GM18858 (cell line): ENCODE results near the gene GCG.

Experiments used
- ATAC-seq: cut with Tn5 transposase; IDR thresholded peaks from one replicate; pipeline ENCODE4 v1.9.1; 2021; ENCODE audit not compliant: unreplicated experiment

GCG gene

DNA sequence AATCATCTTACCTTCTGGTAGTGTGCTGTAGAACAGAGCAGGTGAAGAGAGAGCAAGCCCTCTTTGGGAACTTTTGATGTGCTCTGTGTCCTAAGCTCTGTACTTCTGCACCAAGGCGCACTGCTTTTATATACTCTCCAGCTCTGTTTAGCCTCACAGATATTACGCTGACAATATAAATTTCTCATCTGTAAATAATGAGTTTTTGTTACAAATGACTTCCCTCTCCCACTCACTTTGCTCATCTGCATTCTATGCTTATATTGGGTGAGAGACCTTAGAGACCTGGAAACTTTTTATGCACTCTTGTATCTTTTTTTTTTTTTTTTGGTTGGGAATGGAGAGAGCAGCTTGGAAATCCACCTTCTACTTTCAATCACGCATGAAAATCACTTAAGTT lies at the start of gene GCG:
TSS of gene GCG (minus strand) at position 101 of the 400 bp plus-strand sequence. CDS start 3,069 bp downstream, outside the sequence.
- ATAC-seq = no peak

DNA sequence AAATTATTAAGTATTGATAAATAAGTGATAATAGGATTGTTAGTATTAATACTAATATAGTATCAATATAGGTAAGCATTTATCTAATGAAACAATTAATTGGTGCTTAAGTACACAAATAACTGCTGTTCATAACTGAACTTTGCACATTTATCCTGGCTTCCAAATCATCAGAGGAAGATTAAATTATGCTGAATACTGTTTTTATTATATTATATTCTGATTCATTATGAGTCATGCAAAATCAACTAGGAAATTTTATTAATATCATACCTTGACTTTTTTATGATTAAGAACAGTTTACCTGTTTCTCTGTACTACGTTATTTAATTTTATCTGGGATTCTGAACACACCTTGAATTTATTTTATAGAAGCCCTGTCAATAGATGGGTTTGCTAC lies 48.6 kb upstream of the GCG start:
- no peak for ATAC-seq

DNA sequence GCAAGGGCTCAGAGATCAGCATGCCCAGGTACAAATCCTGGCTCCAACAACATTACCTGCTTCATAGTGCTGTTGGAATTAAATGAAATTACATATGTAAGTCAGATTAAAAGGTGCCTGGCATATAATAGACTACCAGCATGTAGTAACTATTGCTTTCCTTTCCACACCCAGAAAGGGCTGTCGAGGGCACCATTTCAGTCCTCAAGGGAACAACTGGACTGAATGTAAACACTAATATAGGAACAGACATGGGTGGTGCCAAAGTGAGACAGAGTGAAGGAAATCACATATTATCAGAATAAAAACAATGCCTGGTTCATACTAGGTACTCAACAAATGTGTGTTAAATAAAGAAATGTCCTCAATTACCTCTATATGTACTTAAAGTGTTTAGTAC lies 47.9 kb upstream of the GCG start:
- ATAC-seq = no peak

DNA sequence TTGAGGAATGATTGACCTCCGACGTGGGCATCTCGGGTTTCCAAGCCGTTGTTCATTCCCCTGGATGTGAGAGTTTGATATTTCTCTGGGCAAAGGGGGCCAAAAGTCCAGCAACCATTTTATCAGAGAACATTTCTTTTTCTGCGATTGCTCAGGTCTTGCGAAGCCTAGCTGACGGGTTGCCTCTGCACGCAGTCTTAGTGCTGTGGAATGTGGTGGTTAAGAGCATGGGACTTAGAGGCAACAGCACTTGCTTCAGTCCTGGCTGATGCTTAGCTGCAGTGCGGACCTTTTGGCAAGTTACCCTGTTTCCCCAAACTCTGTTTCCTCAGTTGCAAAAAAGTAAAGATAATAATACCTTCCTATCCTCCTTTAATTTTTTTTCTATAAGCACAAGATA lies 46.2 kb upstream of the GCG start:
- no peak for ATAC-seq

DNA sequence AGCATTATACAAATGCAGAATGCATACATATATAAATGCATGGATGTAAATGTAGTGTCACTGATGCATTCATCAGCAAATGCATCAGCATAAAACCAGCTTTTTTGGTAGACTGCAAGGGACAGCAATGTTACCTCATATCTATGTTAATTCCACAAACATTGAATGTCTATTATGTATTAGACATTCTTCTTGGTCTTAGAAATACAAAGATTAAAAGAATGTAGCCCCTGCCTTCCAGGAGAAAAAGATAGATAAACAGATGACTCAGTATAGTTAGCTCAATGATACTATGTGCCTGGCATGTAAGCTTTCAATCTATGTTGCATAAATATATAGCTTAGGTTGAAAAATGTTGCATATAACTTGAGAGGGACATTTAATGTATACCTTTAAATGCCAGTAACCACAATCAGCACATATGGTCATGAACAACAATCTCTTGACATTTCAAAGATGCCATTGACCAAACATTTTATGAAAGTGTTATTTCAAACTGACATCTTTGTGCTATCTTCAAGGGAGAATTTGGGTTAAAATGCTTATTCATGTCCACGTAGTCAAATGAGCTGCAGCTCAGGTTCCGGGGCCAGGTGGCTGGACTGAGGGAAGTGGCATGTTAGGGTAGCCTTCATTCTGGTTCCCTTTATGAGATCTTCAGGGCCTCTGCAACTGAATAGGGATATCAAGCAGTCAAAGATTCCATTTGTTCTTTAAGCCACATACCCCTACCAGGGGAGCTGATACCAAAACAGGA lies 45.2 kb upstream of the GCG start:
- no peak for ATAC-seq

GRCh38 chr2:162196638-162197037 lies 44.6 kb upstream of the GCG start:
- ATAC-seq = no peak

DNA sequence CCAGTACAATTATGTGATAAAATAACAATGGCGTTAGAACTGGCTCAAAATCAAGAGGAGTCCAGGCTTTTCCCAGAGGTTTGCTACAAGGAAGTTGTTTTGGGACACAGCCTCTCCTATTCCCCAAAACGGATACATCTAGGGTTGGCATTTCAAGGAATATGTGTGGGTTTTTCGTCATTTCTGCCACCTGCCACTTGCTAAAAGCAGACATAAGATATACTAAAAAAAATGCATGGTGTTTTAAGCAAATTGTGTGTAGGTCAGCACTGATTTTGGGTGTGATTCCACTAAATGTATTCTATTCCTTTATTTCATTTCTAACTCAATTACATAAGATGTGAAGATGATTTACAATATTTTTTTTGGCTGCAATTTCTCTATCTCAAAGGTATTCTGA lies 36.4 kb upstream of the GCG start:
- ATAC-seq = no peak

DNA sequence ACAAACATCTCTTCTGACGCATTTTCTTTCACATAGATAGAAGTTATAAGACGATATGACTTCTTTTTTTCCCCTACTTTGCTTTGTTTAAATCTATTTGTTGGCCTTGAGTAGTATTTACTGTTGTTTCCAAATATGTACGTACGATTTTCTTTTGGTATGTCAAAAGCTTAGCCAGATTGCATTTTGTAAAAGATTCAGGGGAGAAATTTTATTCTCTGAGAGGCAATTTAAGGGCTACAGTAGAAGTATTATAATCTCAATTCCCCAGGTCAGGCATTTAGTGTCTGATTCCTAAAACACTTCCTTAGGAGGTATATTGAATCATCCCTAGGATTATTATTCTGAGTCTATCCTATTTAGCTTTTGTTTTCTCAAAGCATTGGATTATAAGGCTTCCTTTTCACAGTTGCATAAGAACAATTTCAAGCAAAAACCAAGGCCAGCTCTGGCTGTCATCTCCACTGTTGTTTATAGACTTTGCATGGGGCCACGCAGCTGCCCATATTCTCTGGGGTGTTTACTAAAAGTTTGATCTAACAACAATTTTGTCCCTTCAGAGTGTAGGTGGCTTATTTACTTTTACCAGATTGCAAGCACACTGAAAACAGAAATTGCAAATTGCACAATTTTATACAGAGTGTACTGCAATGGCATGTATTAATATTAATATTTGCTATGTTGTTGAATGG lies 33.6 kb upstream of the GCG start:
- no peak for ATAC-seq

- no peak for ATAC-seq
Observed at GRCh38 chr2:162184821-162185450, 32.9 kb upstream of the GCG start.

DNA sequence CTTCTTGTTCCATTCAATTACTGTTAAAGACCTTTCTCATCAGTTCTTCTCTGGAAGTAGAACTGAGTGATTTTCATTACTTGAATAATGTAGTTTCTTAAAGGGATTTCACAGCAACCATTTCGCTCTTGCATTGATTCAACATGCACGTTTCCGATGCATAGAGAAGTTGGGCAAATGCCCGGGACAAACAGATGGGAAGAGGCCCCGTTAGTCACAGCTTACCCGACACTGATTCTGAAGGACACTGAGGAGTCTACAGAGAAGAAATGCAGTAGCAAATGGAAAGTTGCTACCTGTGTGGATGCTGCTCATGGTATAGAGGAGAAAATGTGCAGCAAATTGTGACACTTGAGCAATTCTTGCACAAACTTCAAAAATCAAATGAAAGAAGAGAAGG lies 32.3 kb upstream of the GCG start:
- no peak for ATAC-seq

- no peak for ATAC-seq
Observed at GRCh38 chr2:162182395-162182794, 30.3 kb upstream of the GCG start.

DNA sequence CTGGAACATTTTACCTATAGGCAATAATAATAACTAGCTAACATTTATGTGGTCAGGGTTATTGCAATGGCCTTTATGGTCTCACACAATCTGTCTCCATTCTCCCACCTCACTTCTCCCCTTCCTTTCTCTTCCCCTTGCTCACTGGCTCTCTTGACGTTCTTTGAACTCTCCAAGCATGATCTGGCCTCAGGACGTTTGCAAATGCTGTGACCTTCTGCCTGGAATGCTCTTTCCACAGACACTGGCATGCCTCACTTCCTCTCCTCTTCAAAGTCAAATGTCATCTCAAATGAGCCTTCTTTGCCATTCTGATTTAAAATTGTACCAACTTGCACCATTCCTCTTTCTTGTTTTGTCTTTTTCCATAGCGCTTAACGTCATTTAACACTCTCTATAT lies 25.3 kb upstream of the GCG start:
- no peak for ATAC-seq

GRCh38 chr2:162175714-162176113 lies 23.7 kb upstream of the GCG start:
- ATAC-seq = no peak

- no peak for ATAC-seq
Observed at GRCh38 chr2:162174746-162175145, 22.7 kb upstream of the GCG start.

- ATAC-seq = no peak
Observed at GRCh38 chr2:162172802-162173370, 20.8 kb upstream of the GCG start.

DNA sequence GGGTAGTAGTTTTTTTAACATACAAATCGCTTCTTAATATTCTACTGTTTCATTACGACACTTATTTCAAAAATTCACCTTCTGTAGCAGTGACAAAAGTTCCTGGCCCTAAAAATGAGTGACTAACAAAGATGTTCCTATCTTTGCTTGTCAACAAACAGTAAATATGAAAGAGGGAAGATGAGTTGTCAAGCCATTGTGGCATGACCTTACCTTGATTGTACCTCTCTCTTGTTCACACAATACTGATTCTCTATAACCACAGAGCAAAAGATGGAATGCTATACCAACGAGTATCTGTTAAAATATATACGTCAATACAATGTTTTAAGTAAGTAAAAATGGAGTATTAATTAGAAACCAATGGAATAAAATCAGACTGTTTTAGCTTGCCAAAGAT lies 14.7 kb upstream of the GCG start:
- no peak for ATAC-seq

DNA sequence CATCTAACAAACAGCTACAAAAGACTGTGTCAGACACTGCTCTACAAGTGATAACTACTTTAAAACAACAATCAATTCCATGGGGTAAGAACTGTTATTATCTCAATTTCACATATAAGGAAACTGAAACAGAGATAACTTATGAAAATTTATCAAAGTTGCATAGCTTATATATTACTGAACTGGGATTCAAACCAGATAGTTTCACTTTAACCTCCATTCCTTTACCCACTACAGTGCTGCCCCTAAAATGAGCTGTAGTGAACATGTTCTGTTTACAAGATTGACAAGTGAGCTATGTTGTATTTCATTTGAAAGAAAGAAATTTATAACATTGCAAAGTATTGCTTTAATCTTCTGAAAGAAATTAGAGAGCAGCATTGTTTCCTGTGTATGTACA lies 14.1 kb upstream of the GCG start:
- ATAC-seq = no peak

DNA sequence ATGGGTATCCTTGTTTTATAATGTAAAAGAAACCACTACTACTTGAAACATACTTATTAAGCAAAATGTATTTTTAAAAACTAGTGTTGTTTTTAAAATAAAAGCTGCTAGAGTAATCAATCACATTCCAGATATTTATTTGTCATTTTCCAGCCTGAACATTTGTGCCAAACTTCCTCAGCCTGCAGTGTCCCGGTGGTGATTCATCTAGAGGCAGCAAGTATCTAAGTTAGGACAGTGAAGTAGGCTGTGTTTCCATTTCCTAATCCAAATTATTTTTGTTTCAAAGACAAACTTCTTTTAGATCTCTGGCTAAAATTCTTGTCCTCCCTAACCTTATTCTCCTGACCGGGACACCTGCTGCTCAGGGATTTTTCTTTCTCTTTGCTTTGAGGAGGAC lies 12.8 kb upstream of the GCG start:
- ATAC-seq = no peak

- ATAC-seq = no peak
Observed at GRCh38 chr2:162159446-162159845, 7.4 kb upstream of the GCG start.

GRCh38 chr2:162156149-162156548 lies 4.1 kb upstream of the GCG start:
- ATAC-seq = no peak

- no peak for ATAC-seq
Observed at GRCh38 chr2:162155093-162155492, 3.0 kb upstream of the GCG start.
